ENCODE data around the gene SCART1.
"Not testable (repeated sequence)": the region's sequence is repeated elsewhere in the genome, so short reads cannot be mapped to it uniquely, and the experiment has no call there.

Gene SCART1

DNA sequence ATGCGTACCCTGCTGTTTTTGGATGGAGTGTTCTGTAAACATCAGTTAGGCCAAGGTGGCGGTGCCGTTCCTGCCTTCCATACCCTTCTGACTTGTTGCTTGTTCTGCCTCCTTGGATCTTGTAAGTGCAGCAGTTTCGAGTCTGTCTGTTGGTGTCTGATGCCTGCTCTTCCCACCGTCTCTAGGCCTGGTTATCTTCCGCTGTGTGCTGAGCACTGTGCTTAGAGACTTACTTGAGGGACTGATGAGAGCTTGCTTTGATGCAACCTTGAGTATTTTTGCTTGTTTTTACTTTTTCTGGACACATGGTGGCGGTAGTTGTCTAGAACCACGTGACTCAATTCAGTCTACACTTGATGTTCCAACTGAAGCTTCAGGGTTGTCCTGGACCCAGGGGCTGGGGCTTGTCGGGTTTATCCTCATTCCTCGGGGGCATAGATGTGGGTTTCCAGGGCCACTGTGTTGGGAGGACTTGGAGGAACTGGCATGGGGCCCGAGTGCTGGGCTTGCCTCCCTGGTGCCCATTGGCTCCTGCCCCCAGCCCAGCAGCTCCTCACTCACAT lies 15.0 kb upstream of the SCART1 start:
- H3K27ac Mint-ChIP-seq: no peak overlapping the region
- peaks cover 41% of the 10 kb centered on the region for H3K9me3 Mint-ChIP-seq
- TF ChIP-seq, protein P1, sequence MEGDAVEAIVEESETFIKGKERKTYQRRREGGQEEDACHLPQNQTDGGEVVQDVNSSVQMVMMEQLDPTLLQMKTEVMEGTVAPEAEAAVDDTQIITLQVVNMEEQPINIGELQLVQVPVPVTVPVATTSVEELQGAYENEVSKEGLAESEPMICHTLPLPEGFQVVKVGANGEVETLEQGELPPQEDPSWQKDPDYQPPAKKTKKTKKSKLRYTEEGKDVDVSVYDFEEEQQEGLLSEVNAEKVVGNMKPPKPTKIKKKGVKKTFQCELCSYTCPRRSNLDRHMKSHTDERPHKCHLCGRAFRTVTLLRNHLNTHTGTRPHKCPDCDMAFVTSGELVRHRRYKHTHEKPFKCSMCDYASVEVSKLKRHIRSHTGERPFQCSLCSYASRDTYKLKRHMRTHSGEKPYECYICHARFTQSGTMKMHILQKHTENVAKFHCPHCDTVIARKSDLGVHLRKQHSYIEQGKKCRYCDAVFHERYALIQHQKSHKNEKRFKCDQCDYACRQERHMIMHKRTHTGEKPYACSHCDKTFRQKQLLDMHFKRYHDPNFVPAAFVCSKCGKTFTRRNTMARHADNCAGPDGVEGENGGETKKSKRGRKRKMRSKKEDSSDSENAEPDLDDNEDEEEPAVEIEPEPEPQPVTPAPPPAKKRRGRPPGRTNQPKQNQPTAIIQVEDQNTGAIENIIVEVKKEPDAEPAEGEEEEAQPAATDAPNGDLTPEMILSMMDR (IDR thresholded peaks at IDR 0.05; ENCODE audit: unreplicated experiment in 3 of 3): no peak

DNA sequence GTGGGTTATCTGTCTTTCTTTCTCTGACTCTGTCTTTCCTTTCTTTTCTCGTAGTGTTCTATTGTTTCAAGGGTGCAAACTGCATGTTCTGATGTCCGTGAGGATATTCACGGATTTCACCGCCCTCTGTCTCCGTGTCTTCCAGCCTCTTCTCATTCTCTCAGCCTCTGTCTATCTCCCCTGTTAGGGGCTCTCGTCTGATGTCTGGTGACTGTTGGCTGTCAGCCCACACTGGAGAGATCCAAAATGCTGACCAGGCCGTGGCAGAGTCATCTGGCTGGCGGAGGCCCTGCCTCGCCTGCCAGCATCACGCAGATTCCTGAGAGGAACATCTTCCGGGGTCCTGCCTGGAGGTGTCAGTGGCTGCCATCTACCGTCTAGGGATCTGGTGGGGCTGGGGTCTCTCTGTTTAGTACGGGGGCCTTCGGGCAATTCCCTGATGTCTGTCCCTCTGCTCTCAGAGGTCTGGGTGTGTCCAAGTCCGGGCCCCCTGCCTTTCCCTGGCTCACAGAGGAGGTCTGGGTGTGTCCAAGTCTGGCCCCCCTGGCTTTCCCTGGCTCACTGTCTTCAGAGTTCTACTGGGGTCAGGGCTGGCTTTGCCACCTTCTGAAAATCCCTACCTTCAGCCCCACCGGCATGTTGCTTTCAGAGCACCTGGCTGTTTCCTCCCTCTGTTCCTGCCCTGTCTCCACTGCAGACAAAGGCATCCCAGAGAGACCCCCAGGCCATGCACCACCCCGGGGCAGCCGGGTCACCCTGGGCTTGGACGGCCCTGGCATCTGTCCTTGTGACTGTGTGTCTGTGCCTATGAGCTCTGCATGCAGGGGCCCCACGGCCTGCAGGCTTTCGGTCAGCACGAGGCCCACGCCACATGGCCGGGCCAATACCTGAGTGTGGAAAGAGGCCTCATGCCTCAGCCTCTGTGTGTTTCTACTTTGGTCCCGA lies 14.0 kb upstream of the SCART1 start:
- no peak overlapping the region for H3K27ac Mint-ChIP-seq
- H3K27me3 Mint-ChIP-seq (ENCODE audit: low read depth): no peaks in the 10 kb centered on the region
- peaks cover 7% of the 10 kb centered on the region for H3K36me3 Mint-ChIP-seq (ENCODE audit: low read depth)
- TF ChIP-seq, protein P1 (IDR thresholded peaks at IDR 0.05; ENCODE audit: unreplicated experiment in 3 of 3): no peak
- no peak overlapping the region for H3K4me3 Mint-ChIP-seq
- H3K9me3 Mint-ChIP-seq: peaks cover 39% of the 10 kb centered on the region
- H3K4me1 Mint-ChIP-seq: no peaks in the 10 kb centered on the region

More for the DNA sequence above, 15.0 kb upstream of the SCART1 start:
- peaks cover 7% of the 10 kb centered on the region for H3K36me3 Mint-ChIP-seq (ENCODE audit: low read depth)
- H3K4me1 Mint-ChIP-seq: no peaks in the 10 kb centered on the region
- H3K4me3 Mint-ChIP-seq: no peak overlapping the region
- no peaks in the 10 kb centered on the region for H3K27me3 Mint-ChIP-seq (ENCODE audit: low read depth)

- peaks cover 43% of the 10 kb centered on the region for H3K9me3 Mint-ChIP-seq
- no peaks in the 10 kb centered on the region for H3K27me3 Mint-ChIP-seq (ENCODE audit: low read depth)
- no peaks in the 10 kb centered on the region for H3K4me1 Mint-ChIP-seq
- no peak overlapping the region for H3K27ac Mint-ChIP-seq
- H3K4me3 Mint-ChIP-seq: no peak overlapping the region
- H3K36me3 Mint-ChIP-seq (ENCODE audit: low read depth): peaks cover 11% of the 10 kb centered on the region
- TF ChIP-seq, protein P1 (IDR thresholded peaks at IDR 0.05; ENCODE audit: unreplicated experiment in 3 of 3): no peak
These were observed 13.0 kb upstream of the SCART1 start for GRCh38 chr10:133440633-133441285.

DNA sequence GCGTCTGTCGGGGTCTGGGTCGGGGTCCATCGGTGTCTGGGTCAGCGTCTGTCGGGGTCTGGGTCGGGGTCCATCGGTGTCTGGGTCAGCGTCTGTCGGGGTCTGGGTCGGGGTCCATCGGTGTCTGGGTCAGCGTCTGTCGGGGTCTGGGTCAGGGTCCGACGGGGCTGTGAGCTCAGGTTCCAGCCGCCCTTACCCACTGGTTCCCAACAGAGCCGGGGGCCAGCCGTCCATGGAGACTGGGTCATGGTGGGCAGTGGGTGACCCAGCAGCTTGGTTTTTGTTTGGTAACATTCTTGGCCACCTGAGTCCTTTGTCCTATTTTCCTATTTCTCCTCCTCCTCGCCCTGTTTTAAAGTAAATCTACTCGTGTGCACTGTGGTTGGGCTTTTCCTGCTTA lies 12.4 kb upstream of the SCART1 start:
- H3K4me1 Mint-ChIP-seq, H3K27ac Mint-ChIP-seq: not testable (repeated sequence)

DNA sequence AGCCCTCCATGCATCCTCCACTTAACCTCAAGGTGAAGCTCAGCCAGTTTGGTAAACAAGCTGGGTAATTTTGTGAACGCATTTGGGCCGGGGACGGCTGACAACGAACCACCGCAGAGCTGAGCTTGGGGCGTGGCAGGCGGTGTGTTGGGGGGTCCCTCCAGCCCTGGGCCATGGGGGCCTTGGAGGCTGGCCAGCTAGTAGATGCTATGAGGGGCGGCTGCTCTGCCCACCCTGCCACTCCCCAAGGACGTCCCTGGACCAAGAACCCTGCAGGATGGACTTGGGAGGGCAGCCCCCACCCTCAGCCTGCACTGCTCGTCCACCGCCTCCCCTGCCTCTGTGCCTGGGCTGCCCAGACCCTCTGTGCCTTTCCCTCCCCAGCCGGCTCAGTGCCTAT lies 12.0 kb upstream of the SCART1 start:
- H3K9me3 Mint-ChIP-seq: peaks cover 41% of the 10 kb centered on the region
- no peak overlapping the region for H3K4me3 Mint-ChIP-seq
- TF ChIP-seq, protein P1 (IDR thresholded peaks at IDR 0.05; ENCODE audit: unreplicated experiment in 3 of 3): no peak
- no peak overlapping the region for H3K27ac Mint-ChIP-seq
- H3K36me3 Mint-ChIP-seq (ENCODE audit: low read depth): peaks cover 14% of the 10 kb centered on the region
- H3K4me1 Mint-ChIP-seq: no peaks in the 10 kb centered on the region
- no peaks in the 10 kb centered on the region for H3K27me3 Mint-ChIP-seq (ENCODE audit: low read depth)

More for the DNA sequence above, 12.4 kb upstream of the SCART1 start:
- peaks cover 11% of the 10 kb centered on the region for H3K36me3 Mint-ChIP-seq (ENCODE audit: low read depth)
- peaks cover 43% of the 10 kb centered on the region for H3K9me3 Mint-ChIP-seq
- H3K4me3 Mint-ChIP-seq; H3K27me3 Mint-ChIP-seq (ENCODE audit: low read depth): not testable (repeated sequence)
